Endothelial cell (in vitro differentiated cells): Measurements from ENCODE around the gene CRTAC1. TPM values are rescaled to one million over a fixed set of nuclear protein-coding genes. Genes with fewer than 3 reads are reported as not detected.

Experiments used
- DNase-seq: peaks from one replicate; pipeline ENCODE4 v3.0.0; 2021; ENCODE audit warnings: low spot score
- H3K27ac Mint-ChIP-seq: one replicate; pipeline ENCODE4 v1.8.0; 2021; ENCODE audit warnings: mixed read lengths, inconsistent platforms; ENCODE audit not compliant: unreplicated experiment
- H3K27me3 Mint-ChIP-seq: one replicate; pipeline ENCODE4 v1.8.0; 2021; ENCODE audit warnings: mild to moderate bottlenecking, moderate library complexity, mixed read lengths, inconsistent platforms; ENCODE audit not compliant: unreplicated experiment
- H3K36me3 Mint-ChIP-seq: one replicate; pipeline ENCODE4 v1.8.0; 2021; ENCODE audit warnings: mild to moderate bottlenecking, low read depth, mixed read lengths, inconsistent platforms; ENCODE audit not compliant: unreplicated experiment
- H3K4me1 Mint-ChIP-seq: one replicate; pipeline ENCODE4 v1.8.0; 2021; ENCODE audit warnings: mild to moderate bottlenecking, mixed read lengths, inconsistent platforms; ENCODE audit not compliant: unreplicated experiment
- H3K4me3 Mint-ChIP-seq: one replicate; pipeline ENCODE4 v1.8.0; 2021; ENCODE audit warnings: mild to moderate bottlenecking, mixed read lengths, inconsistent platforms; ENCODE audit not compliant: unreplicated experiment
- H3K9me3 Mint-ChIP-seq: one replicate; pipeline ENCODE4 v1.8.0; 2021; ENCODE audit warnings: mixed read lengths, inconsistent platforms; ENCODE audit not compliant: unreplicated experiment
- total RNA-seq: library from RNA; stranded (reverse); fragmentation: NEBNext Ultra II Directional; extraction: Animal tissue kit (Norgen Biotek cat#: 25700); gene quantifications from one replicate; pipeline ENCODE4 v1.2.1, GENCODE V29; 2021; ENCODE audit not compliant: unreplicated experiment
- TF ChIP-seq, protein P1 (sequence below): fragments of 200-600 bp; sonication (generic); IDR thresholded peaks from one replicate; pipeline ENCODE4 v1.5.0; 2021; ENCODE audit warnings: antibody characterized with exemption; ENCODE audit not compliant: unreplicated experiment

CRTAC1 gene
- total RNA-seq, 1 donor from 2014 or later = 37.3 TPM

DNA sequence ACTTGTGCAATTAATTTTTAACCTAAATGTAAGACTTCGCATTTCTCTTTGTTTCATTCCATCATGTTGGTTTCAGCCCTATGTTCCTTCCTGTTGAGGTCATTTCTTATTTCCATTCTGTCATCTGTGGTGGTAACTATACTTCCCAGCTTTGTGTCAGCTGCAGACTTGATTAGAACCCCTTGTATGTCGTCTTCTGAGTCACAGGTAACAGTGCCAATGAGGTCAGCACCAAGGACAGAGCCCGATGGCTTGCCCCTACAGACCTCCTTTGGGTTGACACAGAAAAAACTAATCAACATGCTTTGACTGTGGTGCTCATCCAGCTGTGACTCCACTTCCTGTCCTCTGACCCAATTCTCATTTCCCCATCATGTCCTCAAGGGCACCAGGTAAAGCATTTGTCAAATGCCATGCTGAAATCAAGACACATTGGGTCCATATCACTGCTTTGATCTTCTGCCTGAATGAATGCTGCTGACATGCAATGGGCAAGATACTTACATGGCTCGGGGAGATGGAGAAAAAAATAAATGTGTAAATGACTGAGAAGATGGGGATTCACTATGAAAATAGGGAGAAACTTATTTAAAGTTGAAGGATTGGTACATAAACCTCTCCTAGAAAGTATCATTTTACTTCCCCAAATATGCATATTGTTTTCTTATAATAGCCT, 25.6 kb upstream of the CRTAC1 start:
- no peaks in the 10 kb centered on the region for H3K9me3 Mint-ChIP-seq
- no peaks in the 10 kb centered on the region for H3K4me1 Mint-ChIP-seq
- peak; percentile 59 for DNase-seq
- no peak overlapping the region for H3K4me3 Mint-ChIP-seq
- H3K36me3 Mint-ChIP-seq = no peaks in the 10 kb centered on the region
- no peak overlapping the region for H3K27ac Mint-ChIP-seq
- TF ChIP-seq, protein P1, sequence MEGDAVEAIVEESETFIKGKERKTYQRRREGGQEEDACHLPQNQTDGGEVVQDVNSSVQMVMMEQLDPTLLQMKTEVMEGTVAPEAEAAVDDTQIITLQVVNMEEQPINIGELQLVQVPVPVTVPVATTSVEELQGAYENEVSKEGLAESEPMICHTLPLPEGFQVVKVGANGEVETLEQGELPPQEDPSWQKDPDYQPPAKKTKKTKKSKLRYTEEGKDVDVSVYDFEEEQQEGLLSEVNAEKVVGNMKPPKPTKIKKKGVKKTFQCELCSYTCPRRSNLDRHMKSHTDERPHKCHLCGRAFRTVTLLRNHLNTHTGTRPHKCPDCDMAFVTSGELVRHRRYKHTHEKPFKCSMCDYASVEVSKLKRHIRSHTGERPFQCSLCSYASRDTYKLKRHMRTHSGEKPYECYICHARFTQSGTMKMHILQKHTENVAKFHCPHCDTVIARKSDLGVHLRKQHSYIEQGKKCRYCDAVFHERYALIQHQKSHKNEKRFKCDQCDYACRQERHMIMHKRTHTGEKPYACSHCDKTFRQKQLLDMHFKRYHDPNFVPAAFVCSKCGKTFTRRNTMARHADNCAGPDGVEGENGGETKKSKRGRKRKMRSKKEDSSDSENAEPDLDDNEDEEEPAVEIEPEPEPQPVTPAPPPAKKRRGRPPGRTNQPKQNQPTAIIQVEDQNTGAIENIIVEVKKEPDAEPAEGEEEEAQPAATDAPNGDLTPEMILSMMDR = no peak
- peaks cover 4% of the 10 kb centered on the region for H3K27me3 Mint-ChIP-seq

DNA sequence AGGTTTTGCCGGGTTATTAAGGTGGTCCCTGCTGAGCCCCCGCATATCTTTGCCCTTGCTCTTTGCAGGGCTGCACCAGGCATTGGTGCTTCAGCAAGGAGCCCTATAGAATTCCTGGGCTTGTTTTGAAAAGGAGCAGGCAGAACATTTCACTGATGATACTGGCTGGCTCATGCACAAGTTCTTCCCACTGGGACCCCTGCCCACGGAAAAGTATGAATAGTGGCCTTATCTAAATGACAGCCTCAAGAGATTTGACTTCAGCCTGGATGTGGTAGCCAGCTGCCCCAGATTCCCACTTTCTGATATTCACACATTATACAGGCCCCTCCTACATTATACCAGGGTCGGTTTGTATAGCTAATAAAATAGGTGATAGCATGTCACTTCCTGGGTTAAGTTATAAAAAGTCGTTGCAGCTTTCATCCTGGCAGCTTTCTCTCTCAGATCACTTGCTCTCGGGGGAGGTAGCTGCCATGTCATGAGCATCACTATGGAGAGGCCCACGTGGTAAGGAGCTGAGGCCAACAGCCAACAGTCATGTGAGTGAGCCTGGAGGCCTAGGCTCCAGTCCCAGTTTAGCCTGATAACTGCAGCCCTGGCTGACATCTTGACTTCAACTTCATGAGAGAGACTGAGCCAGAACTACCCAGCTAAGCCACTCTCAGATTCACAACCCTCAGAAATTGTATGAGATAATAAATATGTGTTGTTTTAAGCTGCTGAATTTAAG, 16.8 kb upstream of the CRTAC1 start:
- H3K27ac Mint-ChIP-seq = no peak overlapping the region
- no peaks in the 10 kb centered on the region for H3K36me3 Mint-ChIP-seq
- peaks cover 4% of the 10 kb centered on the region for H3K4me1 Mint-ChIP-seq
- no peaks in the 10 kb centered on the region for H3K9me3 Mint-ChIP-seq
- H3K4me3 Mint-ChIP-seq = no peak overlapping the region
- TF ChIP-seq, protein P1 = no peak
- peaks cover 3% of the 10 kb centered on the region for H3K27me3 Mint-ChIP-seq
- DNase-seq = no peak

DNA sequence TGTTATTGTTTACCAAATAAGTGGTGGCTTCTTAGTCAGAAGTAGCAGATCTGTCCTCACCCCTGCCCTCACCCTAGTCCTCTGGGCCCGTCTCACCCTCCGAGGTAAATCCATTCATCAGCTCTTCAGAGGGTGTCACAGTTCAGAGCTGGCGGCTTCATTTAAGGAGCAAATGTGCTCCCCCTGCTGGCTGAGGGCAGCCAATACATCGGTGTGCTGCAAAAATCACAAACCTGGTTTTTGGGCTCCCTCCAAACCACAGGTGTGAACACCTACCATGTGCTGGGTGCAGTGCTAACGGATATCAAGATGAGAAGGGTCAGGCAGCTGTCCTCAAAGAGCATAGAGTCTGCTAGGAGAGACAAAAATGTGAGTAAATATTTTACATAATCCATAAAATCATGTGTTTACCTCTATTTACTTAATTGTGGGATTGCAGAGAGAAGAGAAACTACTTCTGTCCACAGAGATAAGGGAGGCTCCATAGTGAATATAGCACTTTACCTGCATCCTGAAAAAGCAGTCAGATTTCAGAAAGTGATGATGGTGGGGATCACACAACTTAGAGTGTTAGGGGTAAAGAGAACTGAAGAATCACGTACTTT, 15.5 kb upstream of the CRTAC1 start:
- Mint-ChIP-seq H3K9me3 (no peaks in the 10 kb centered on the region), H3K36me3 (no peaks in the 10 kb centered on the region), H3K27me3 (peaks cover 3% of the 10 kb centered on the region), H3K27ac (no peak overlapping the region), H3K4me3 (no peak overlapping the region), H3K4me1 (peaks cover 4% of the 10 kb centered on the region)
- peak; percentile 61 for DNase-seq
- TF ChIP-seq, protein P1 = peak; percentile 90

DNA sequence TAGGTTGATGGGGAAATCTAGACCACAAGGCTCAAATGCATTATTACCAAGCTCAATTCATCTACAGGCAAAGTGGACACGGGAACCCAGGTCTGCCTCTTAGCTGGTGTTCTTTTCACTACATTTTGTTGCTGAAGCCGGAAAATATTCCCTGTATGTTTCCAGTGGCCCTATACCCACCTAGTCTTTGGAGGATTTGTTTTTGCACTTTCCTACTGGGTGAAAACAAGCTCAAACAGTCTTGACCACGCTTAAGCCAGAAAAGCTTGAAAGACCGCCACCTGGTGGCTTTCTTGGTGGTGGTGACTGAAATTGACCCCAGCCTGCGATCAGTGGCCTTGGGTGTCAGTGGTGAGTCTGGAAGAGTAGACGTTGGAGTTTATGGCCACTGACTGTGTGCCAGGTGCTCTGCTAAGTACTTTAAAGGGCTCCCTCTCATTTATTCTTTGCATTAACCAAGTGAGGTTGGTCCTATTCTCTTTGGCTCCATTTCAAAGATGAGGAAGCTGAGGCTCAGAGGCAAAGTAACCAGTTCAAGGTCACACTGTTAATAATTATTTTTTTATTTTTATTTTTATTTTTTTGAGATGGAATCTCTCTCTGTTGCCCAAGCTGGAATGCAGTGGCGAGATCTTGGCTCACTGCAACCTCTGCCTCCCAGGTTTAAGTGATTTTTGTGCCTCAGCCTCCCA, 11.1 kb upstream of the CRTAC1 start:
- Mint-ChIP-seq H3K27me3 (peaks cover 6% of the 10 kb centered on the region), H3K27ac (no peak overlapping the region), H3K4me3 (no peak overlapping the region), H3K36me3 (no peaks in the 10 kb centered on the region), H3K4me1 (peaks cover 7% of the 10 kb centered on the region), H3K9me3 (no peaks in the 10 kb centered on the region)
- TF ChIP-seq, protein P1 = peak; percentile 68
- peak; percentile 83 for DNase-seq
